ENCODE measurements around the gene ADRA2C.

- TF ChIP-seq POLR2A (IDR thresholded peaks at IDR 0.05; ENCODE audit: low read depth, low read length), result no peak
- TF ChIP-seq TAF1 (IDR thresholded peaks at IDR 0.05; ENCODE audit: low read depth, low read length), result no peak
- no peak for TF ChIP-seq SPI1 (IDR thresholded peaks at IDR 0.05; ENCODE audit: low read depth, low read length)
- TF ChIP-seq POLR2AphosphoS5 (IDR thresholded peaks at IDR 0.05; ENCODE audit: low read depth, low read length), result no peak
Observed at GRCh38 chr4:3760841-3761240, 5.3 kb upstream of the ADRA2C start.
